ENCODE measurements around the gene CACNA1H.

The CACNA1H gene

GRCh38 chr16:1123525-1124230 is 29.2 kb upstream of the CACNA1H start:
- H3K4me3 ChIP-seq (ENCODE audit: low read depth in 1 of 2, low read length in 2 of 2), result no peak overlapping the region
- no peak overlapping the region for H3K27ac ChIP-seq (ENCODE audit: low read length)
- no peaks in the 10 kb centered on the region for H3K9me3 ChIP-seq (ENCODE audit: control insufficient read depth in 1 of 2, low read length in 2 of 2)
- no peaks in the 10 kb centered on the region for H3K27me3 ChIP-seq (ENCODE audit: low read depth, low read length)
- peaks cover 0 to 7% of the 10 kb centered on the region in 2 donors for H3K4me1 ChIP-seq (ENCODE audit: control insufficient read depth in 1 of 2, insufficient read depth in 2 of 2, low read length in 2 of 2)
- H3K36me3 ChIP-seq (ENCODE audit: control insufficient read depth in 1 of 2, insufficient read depth in 2 of 2, low read length in 2 of 2), result no peaks in the 10 kb centered on the region

DNA sequence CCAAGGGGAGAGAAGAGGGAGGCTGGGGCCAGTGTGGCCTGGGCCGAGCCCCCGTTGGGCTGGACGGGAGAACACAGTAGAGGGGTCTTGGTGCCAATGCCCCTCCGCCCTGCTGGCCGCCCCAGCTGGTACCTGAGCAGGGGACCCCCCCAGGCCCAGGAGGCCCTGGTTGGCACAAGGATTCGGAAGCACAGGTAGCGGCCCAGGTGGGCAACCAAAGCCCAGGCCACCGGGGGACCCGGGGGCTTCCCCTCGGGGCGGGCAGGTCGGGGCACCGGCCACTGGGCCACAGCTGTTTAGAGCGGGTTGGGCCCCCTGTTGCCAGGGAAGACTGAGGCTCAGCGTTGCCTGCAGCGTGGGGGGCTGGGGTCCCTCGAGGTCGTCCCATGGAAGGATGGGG is 28.6 kb upstream of the CACNA1H start:
- Histone ChIP-seq H3K27ac (ENCODE audit: low read length) (no peak overlapping the region), H3K4me3 (ENCODE audit: low read depth in 1 of 2, low read length in 2 of 2) (no peak overlapping the region), H3K27me3 (ENCODE audit: low read depth, low read length) (no peaks in the 10 kb centered on the region), H3K9me3 (ENCODE audit: control insufficient read depth in 1 of 2, low read length in 2 of 2) (no peaks in the 10 kb centered on the region), H3K36me3 (ENCODE audit: control insufficient read depth in 1 of 2, insufficient read depth in 2 of 2, low read length in 2 of 2) (no peaks in the 10 kb centered on the region), H3K4me1 (ENCODE audit: control insufficient read depth in 1 of 2, insufficient read depth in 2 of 2, low read length in 2 of 2) (peaks cover 0 to 7% of the 10 kb centered on the region in 2 donors)

DNA sequence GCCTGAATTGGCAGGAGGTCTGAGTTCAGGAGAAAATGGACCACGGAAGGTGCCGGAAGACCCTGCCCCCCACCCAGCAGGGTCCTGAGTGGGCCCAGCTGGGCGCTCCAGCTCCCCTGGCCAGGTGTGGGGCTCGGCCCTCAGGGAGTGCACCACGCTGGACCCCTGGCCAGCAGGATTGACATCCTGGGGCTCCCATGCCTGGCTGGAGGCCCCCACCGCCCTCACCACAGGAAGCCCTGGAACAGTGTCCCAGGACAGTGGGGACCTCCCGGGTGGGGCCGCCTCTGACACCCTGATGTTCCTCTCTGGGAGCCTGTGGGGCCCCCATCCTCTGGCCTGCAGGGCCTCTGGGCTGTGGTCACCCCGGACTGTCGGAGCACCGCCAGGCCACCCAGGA is 28.1 kb upstream of the CACNA1H start:
- H3K36me3 ChIP-seq (ENCODE audit: control insufficient read depth in 1 of 2, insufficient read depth in 2 of 2, low read length in 2 of 2), result no peaks in the 10 kb centered on the region
- H3K9me3 ChIP-seq (ENCODE audit: control insufficient read depth in 1 of 2, low read length in 2 of 2), result no peaks in the 10 kb centered on the region
- H3K4me3 ChIP-seq (ENCODE audit: low read depth in 1 of 2, low read length in 2 of 2), result no peak overlapping the region
- no peak overlapping the region for H3K27ac ChIP-seq (ENCODE audit: low read length)
- H3K4me1 ChIP-seq (ENCODE audit: control insufficient read depth in 1 of 2, insufficient read depth in 2 of 2, low read length in 2 of 2), result peaks cover 0 to 7% of the 10 kb centered on the region in 2 donors
- no peaks in the 10 kb centered on the region for H3K27me3 ChIP-seq (ENCODE audit: low read depth, low read length)

DNA sequence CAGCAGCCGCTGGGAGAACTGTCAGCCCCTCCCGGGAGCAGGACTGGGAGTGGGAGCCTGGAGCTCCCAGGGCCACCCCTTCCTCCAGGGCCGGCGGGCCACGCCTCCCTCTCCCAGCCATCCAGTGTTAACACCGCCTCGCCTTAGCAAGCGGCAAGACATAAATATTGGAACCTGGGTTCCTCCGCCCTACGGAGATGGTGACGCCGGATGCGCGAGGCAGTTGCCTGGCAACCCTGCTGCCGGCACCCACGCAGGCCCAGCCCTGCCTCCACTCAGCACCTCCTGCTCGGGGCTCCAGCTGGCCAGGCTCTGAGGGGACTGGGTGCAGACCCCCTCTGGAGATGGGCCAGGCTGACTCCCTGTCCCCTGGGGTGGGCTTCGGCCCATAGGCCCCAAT is 27.4 kb upstream of the CACNA1H start:
- no peak overlapping the region for H3K4me3 ChIP-seq (ENCODE audit: low read depth in 1 of 2, low read length in 2 of 2)
- H3K27ac ChIP-seq (ENCODE audit: low read length), result no peak overlapping the region
- H3K36me3 ChIP-seq (ENCODE audit: control insufficient read depth in 1 of 2, insufficient read depth in 2 of 2, low read length in 2 of 2), result no peaks in the 10 kb centered on the region
- H3K27me3 ChIP-seq (ENCODE audit: low read depth, low read length), result no peaks in the 10 kb centered on the region
- no peaks in the 10 kb centered on the region for H3K9me3 ChIP-seq (ENCODE audit: control insufficient read depth in 1 of 2, low read length in 2 of 2)
- peaks cover 0 to 7% of the 10 kb centered on the region in 2 donors for H3K4me1 ChIP-seq (ENCODE audit: control insufficient read depth in 1 of 2, insufficient read depth in 2 of 2, low read length in 2 of 2)

- Histone ChIP-seq H3K4me1 (ENCODE audit: control insufficient read depth in 1 of 2, insufficient read depth in 2 of 2, low read length in 2 of 2) (peaks cover 0 to 7% of the 10 kb centered on the region in 2 donors), H3K4me3 (ENCODE audit: low read depth in 1 of 2, low read length in 2 of 2) (no peak overlapping the region), H3K36me3 (ENCODE audit: control insufficient read depth in 1 of 2, insufficient read depth in 2 of 2, low read length in 2 of 2) (no peaks in the 10 kb centered on the region), H3K9me3 (ENCODE audit: control insufficient read depth in 1 of 2, low read length in 2 of 2) (no peaks in the 10 kb centered on the region), H3K27me3 (ENCODE audit: low read depth, low read length) (no peaks in the 10 kb centered on the region), H3K27ac (ENCODE audit: low read length) (no peak overlapping the region)
These were observed 26.9 kb upstream of the CACNA1H start for GRCh38 chr16:1126044-1126443.

- H3K36me3 ChIP-seq (ENCODE audit: control insufficient read depth in 1 of 2, insufficient read depth in 2 of 2, low read length in 2 of 2), result no peaks in the 10 kb centered on the region
- H3K9me3 ChIP-seq (ENCODE audit: control insufficient read depth in 1 of 2, low read length in 2 of 2), result no peaks in the 10 kb centered on the region
- H3K27ac ChIP-seq (ENCODE audit: low read length), result no peak overlapping the region
- H3K4me1 ChIP-seq (ENCODE audit: control insufficient read depth in 1 of 2, insufficient read depth in 2 of 2, low read length in 2 of 2), result peaks cover 0 to 7% of the 10 kb centered on the region in 2 donors
- H3K27me3 ChIP-seq (ENCODE audit: low read depth, low read length), result no peaks in the 10 kb centered on the region
- no peak overlapping the region for H3K4me3 ChIP-seq (ENCODE audit: low read depth in 1 of 2, low read length in 2 of 2)
These were observed 26.3 kb upstream of the CACNA1H start for GRCh38 chr16:1126586-1126985.

- H3K4me3 ChIP-seq (ENCODE audit: low read depth in 1 of 2, low read length in 2 of 2), result no peak overlapping the region
- H3K27me3 ChIP-seq (ENCODE audit: low read depth, low read length), result no peaks in the 10 kb centered on the region
- no peaks in the 10 kb centered on the region for H3K9me3 ChIP-seq (ENCODE audit: control insufficient read depth in 1 of 2, low read length in 2 of 2)
- H3K4me1 ChIP-seq (ENCODE audit: control insufficient read depth in 1 of 2, insufficient read depth in 2 of 2, low read length in 2 of 2), result peaks cover 0 to 7% of the 10 kb centered on the region in 2 donors
- no peaks in the 10 kb centered on the region for H3K36me3 ChIP-seq (ENCODE audit: control insufficient read depth in 1 of 2, insufficient read depth in 2 of 2, low read length in 2 of 2)
- no peak overlapping the region for H3K27ac ChIP-seq (ENCODE audit: low read length)
These were observed 25.8 kb upstream of the CACNA1H start for GRCh38 chr16:1127101-1127500.

DNA sequence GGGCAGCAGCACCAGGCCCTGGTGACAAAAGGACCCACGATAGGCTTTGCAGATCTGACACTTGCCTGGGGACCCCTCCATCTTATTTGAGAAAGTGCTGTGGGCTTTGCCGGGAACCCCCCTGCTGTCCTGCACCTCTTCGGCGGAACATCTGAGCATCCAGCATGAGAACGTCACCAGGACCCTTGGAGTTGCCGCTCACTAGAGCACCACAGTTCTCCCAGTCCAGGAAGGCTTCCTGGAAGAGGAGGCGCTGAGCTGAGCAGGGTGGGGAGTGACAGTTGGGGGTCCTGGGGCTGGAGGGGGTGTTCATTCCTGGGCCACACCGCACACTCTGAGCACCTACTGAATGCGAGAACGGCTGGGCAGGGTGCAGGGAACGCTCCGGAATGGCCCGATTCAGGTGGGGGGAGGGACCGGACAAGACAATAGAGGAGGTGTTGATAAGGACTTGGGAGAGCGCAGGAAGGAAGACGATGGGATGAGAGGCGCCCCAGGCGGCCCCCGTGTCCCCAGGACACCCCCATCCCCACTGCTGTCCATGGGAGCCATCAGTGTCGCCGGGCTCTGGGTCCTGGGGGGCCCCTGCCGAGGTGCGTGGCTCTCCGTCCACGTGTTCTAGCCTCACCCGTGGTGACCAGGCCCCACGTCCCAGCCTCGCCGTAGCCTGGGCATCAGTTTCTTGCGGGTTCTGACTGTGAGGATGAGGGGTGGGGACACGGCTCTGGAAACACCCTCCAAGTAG is 24.8 kb upstream of the CACNA1H start:
- Histone ChIP-seq H3K27ac (ENCODE audit: low read length) (no peak overlapping the region), H3K9me3 (ENCODE audit: control insufficient read depth in 1 of 2, low read length in 2 of 2) (no peaks in the 10 kb centered on the region), H3K4me3 (ENCODE audit: low read depth in 1 of 2, low read length in 2 of 2) (no peak overlapping the region), H3K36me3 (ENCODE audit: control insufficient read depth in 1 of 2, insufficient read depth in 2 of 2, low read length in 2 of 2) (no peaks in the 10 kb centered on the region), H3K4me1 (ENCODE audit: control insufficient read depth in 1 of 2, insufficient read depth in 2 of 2, low read length in 2 of 2) (peaks cover 0 to 7% of the 10 kb centered on the region in 2 donors), H3K27me3 (ENCODE audit: low read depth, low read length) (no peaks in the 10 kb centered on the region)

DNA sequence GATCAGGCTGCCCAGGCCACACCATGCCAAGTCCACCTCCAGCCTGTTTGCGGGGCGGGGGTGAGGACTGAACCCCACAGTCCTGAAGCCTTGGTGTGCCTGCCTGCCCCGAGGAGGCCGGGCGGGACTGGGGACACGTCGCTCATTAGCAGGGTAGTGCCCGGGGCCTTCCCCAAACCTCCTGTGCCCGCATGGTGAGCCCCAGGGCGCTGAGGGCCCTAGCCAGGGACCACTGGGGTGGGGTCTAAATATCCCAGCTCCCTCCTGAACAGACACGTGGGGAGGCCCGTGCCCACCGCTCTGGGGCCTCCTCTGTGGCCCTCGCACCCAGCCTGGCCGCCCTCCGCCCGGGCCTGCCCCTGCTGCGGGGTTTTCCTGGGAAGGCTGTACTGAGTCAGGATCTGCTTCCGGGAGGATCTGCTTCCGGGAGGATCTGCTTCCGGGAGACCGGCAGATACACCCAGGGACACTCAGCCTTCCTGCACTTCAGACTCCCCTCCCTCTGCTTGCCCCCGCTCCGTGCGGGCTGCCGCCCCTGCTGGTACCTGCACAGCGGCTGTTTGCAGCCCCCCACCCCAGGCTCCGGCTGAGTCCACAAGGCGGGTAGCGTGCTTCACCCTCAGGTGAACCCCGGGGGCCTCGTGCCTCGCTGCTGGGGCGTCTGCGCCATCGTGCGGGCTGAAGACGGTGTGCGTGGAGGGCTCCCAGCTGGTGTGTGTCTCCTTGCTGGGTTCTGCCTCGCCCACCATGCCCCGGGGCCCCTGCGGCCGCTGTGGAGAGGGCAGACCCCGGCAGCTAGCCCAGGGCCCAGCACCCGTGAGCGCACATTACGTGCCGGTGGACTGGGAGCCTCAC is 23.6 kb upstream of the CACNA1H start:
- H3K36me3 ChIP-seq (ENCODE audit: control insufficient read depth in 1 of 2, insufficient read depth in 2 of 2, low read length in 2 of 2), result no peaks in the 10 kb centered on the region
- no peaks in the 10 kb centered on the region for H3K27me3 ChIP-seq (ENCODE audit: low read depth, low read length)
- peaks cover 0 to 7% of the 10 kb centered on the region in 2 donors for H3K4me1 ChIP-seq (ENCODE audit: control insufficient read depth in 1 of 2, insufficient read depth in 2 of 2, low read length in 2 of 2)
- no peak overlapping the region for H3K4me3 ChIP-seq (ENCODE audit: low read depth in 1 of 2, low read length in 2 of 2)
- H3K9me3 ChIP-seq (ENCODE audit: control insufficient read depth in 1 of 2, low read length in 2 of 2), result no peaks in the 10 kb centered on the region
- no peak overlapping the region for H3K27ac ChIP-seq (ENCODE audit: low read length)

DNA sequence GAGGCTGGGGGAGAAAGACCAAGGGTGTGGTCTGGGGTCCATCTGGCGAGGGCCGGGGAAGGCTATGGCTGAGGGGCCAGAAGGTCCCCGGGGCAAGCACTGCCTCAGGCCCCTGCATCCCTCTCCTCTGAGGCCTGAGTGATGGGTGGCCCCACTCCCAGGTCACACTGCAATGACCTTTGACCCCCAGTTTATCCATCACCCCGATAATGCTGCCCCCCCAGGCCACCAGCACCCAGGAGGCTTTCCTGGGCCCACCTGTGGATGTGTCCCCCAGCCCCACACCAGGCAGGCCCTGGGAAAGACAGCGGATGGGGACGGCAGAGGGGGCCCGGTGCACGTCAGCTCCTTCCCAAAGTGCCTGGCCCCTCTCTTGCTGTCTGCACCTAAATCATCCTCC is 22.5 kb upstream of the CACNA1H start:
- H3K27me3 ChIP-seq (ENCODE audit: low read depth, low read length), result no peaks in the 10 kb centered on the region

DNA sequence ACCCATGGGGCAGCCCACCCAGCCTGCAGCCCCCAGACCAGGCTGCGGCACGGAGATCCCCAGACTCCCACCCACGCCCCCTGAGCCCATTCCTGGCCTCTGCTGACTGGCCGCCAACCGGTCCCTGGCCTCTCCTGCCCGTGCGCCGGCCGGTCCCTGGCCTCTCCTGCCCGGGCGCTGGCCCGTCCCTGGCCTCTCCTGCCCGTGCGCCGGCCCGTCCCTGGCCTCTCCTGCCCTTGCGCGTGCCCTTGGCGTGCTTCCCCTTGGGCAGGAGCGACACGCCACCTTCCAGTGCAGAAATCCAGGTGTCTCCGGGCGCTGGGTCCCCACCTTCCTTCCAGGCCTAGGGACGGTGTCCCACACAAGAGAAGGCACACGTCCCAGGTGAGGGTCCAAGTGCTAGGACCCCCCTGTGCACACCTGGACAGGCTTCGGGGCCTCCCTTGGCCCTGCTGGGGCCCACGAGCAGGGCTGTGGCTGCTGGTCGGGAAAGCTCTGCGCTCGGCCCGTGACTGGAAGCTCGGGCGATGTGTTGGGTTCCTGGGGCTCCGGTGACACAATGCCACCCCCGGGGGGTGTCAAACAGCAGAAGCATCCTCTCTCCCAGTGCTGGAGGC is 21.4 kb upstream of the CACNA1H start:
- Histone ChIP-seq H3K4me3 (ENCODE audit: low read depth in 1 of 2, low read length in 2 of 2) (no peak overlapping the region), H3K4me1 (ENCODE audit: control insufficient read depth in 1 of 2, insufficient read depth in 2 of 2, low read length in 2 of 2) (no peaks in the 10 kb centered on the region), H3K27me3 (ENCODE audit: low read depth, low read length) (no peaks in the 10 kb centered on the region), H3K9me3 (ENCODE audit: control insufficient read depth in 1 of 2, low read length in 2 of 2) (no peaks in the 10 kb centered on the region), H3K36me3 (ENCODE audit: control insufficient read depth in 1 of 2, insufficient read depth in 2 of 2, low read length in 2 of 2) (no peaks in the 10 kb centered on the region), H3K27ac (ENCODE audit: low read length) (no peak overlapping the region)

More for the DNA sequence above, 22.5 kb upstream of the CACNA1H start:
- H3K4me1 ChIP-seq (ENCODE audit: control insufficient read depth in 1 of 2, insufficient read depth in 2 of 2, low read length in 2 of 2), result peaks cover 0 to 4% of the 10 kb centered on the region in 2 donors
- H3K36me3 ChIP-seq (ENCODE audit: control insufficient read depth in 1 of 2, insufficient read depth in 2 of 2, low read length in 2 of 2), result no peaks in the 10 kb centered on the region
- H3K4me3 ChIP-seq (ENCODE audit: low read depth in 1 of 2, low read length in 2 of 2), result no peak overlapping the region
- H3K27ac ChIP-seq (ENCODE audit: low read length), result no peak overlapping the region
- no peaks in the 10 kb centered on the region for H3K9me3 ChIP-seq (ENCODE audit: control insufficient read depth in 1 of 2, low read length in 2 of 2)

All from muscle layer of duodenum (tissue), 2 donors.